Right lobe of liver (tissue), 6 donors: ENCODE data around the gene ZMIZ1. TPM values are rescaled to one million over a fixed set of nuclear protein-coding genes. Genes with fewer than 3 reads are reported as not detected.

Experiments used
- ATAC-seq, 4 donors: fragments of 200-7000 bp; cut with Tn5 transposase; one replicate each; pipeline ENCODE4 v1.9.1; 2020; ENCODE audit warnings: mild to moderate bottlenecking in 4 of 4, moderate library complexity in 4 of 4
- DNase-seq, 3 donors: peaks; one replicate each; pipeline ENCODE4 v3.0.0-alpha.2; 2020
- H3K27ac ChIP-seq, 3 donors: fragments of 200-600 bp; one replicate each; pipeline ENCODE4 v1.8.0; 2022
- H3K27me3 ChIP-seq, 2 donors: fragments of 200-600 bp; one replicate each; pipeline ENCODE4 v1.8.0; 2022
- H3K36me3 ChIP-seq, 4 donors: fragments of 200-600 bp; sonication (generic) in 1 of 4; one replicate each; pipeline versions ENCODE4 v1.5.1 to v1.8.0; 2017 to 2022; ENCODE audit warnings: control low read depth in 1 of 4
- H3K4me1 ChIP-seq, 4 donors: fragments of 200-600 bp; sonication (generic) in 1 of 4; one replicate each; pipeline versions ENCODE4 v1.5.1 to v1.8.0; 2017 to 2022; ENCODE audit warnings: control low read depth in 1 of 4
- H3K4me3 ChIP-seq, 3 donors: fragments of 200-600 bp; one replicate each; pipeline ENCODE4 v1.8.0; 2022
- H3K9me3 ChIP-seq, 4 donors: fragments of 200-600 bp; sonication (generic) in 1 of 4; one replicate each; pipeline versions ENCODE4 v1.5.1 to v1.8.0; 2017 to 2022; ENCODE audit warnings: control low read depth in 1 of 4
- CTCF ChIP-seq, 4 donors: fragments of 200-600 bp in 3 of 4; fragments of 450-650 bp in 1 of 4; IDR thresholded peaks; one replicate each; pipeline versions ENCODE4 v1.5.1 to v1.8.0; 2016 to 2022; ENCODE audit warnings: antibody characterized with exemption in 4 of 4, mild to moderate bottlenecking in 2 of 4
- POLR2A ChIP-seq: fragments of 450-650 bp; IDR thresholded peaks from one replicate; pipeline ENCODE4 v1.6.1; 2017; ENCODE audit warnings: antibody characterized with exemption, mild to moderate bottlenecking
- WGBS: methylation state at CpG from one replicate; pipeline ENCODE4 v1.1.6; 2018; ENCODE audit warnings: low coverage, low lambda C conversion rate; ENCODE audit not compliant: insufficient coverage; ENCODE audit errors: missing lambda C conversion rate; 5-methylcytosine and 5-hydroxymethylcytosine counted together
- intact Hi-C, 2 donors: fragments of 100-400 bp; cut with DNase I; formaldehyde crosslinking; loops; one replicate each; pipeline versions ENCODE4 v1.11.2 to v1.14.1; 2022
- total RNA-seq, 6 experiments: library from RNA; depleted of rRNA in 2 of 6; stranded (reverse); fragments of >200 nt in 2 of 6; fragmentation: NEBNext Ultra II Directional in 3 of 6; extraction: Animal tissue kit (Norgen Biotek cat#: 25700) in 3 of 6; gene quantifications; one replicate each; pipeline versions ENCODE4 v1.1.0 to v1.2.4, GENCODE V29; 2016 to 2023
- donor health status: DM: no; HTN: yes; CAD: no.
- donor health status: DM: no; HTN: no; CAD: no.
- donor health status: DM: no; HTN: no; CAD: no.
- donor health status: DM: no; HTN: yes; CAD: no.
- donor health status: DM: no; HTN: yes; CAD: no.

The ZMIZ1 gene
- total RNA-seq, 6 experiments from 2014 or later: 9.9 to 22.8 (median 12.3) TPM

- DNase-seq: no peak
- H3K4me3 ChIP-seq: no peak overlapping the region
- H3K9me3 ChIP-seq: no peaks in the 10 kb centered on the region
- H3K36me3 ChIP-seq: no peaks in the 10 kb centered on the region
- no peak for TF ChIP-seq POLR2A
- TF ChIP-seq CTCF (IDR thresholded peaks at IDR 0.05): no peak
- intact Hi-C loops: no loop called here
- no peak for ATAC-seq
- no peaks in the 10 kb centered on the region for H3K27me3 ChIP-seq
- WGBS: 100% methylated on average over 1 of the region's 8 CpGs
- no peak overlapping the region for H3K27ac ChIP-seq
- H3K4me1 ChIP-seq: peaks cover 0 to 16% (median 0%) of the 10 kb centered on the region in 4 donors
Measured at GRCh38 chr10:79178070-79178576, 109.4 kb downstream of the ZMIZ1 start.

GRCh38 chr10:79178614-79179163 is 109.9 kb downstream of the ZMIZ1 start:
- Histone ChIP-seq H3K27ac (no peak overlapping the region), H3K4me3 (no peak overlapping the region)

GRCh38 chr10:79179164-79179956 is 110.6 kb downstream of the ZMIZ1 start:
- no peak for ATAC-seq
- H3K4me1 ChIP-seq: peaks cover 0 to 26% (median under 1%) of the 10 kb centered on the region in 4 donors

More at GRCh38 chr10:79178614-79179163, 109.9 kb downstream of the ZMIZ1 start:
- no peaks in the 10 kb centered on the region for H3K36me3 ChIP-seq
- TF ChIP-seq POLR2A (no peak), CTCF (IDR thresholded peaks at IDR 0.05) (no peak)
- ATAC-seq: peak; percentile 4 to 19 (median 10)
- H3K9me3 ChIP-seq: no peaks in the 10 kb centered on the region
- H3K27me3 ChIP-seq: no peaks in the 10 kb centered on the region
- H3K4me1 ChIP-seq: peaks cover 0 to 21% (median 0%) of the 10 kb centered on the region in 4 donors
- intact Hi-C loops: no loop called here
- 41% methylated on average over 6 of the region's 9 CpGs for WGBS
- DNase-seq: no peak

GRCh38 chr10:79179957-79180309 is 111.2 kb downstream of the ZMIZ1 start:
- no peaks in the 10 kb centered on the region for H3K27me3 ChIP-seq
- ATAC-seq (no peak), DNase-seq (no peak)
- H3K4me3 ChIP-seq: no peak overlapping the region
- intact Hi-C loops: no loop called here
- no peaks in the 10 kb centered on the region for H3K36me3 ChIP-seq
- H3K4me1 ChIP-seq: peaks cover 0 to 26% (median 4%) of the 10 kb centered on the region in 4 donors
- WGBS: 60% methylated on average over 1 of the region's 7 CpGs
- no peak overlapping the region for H3K27ac ChIP-seq
- no peaks in the 10 kb centered on the region for H3K9me3 ChIP-seq
- TF ChIP-seq CTCF (IDR thresholded peaks at IDR 0.05) (no peak), POLR2A (no peak)

More at GRCh38 chr10:79179164-79179956, 110.6 kb downstream of the ZMIZ1 start:
- no peak for DNase-seq
- Histone ChIP-seq H3K4me3 (no peak overlapping the region), H3K9me3 (no peaks in the 10 kb centered on the region), H3K27ac (no peak overlapping the region), H3K27me3 (no peaks in the 10 kb centered on the region), H3K36me3 (no peaks in the 10 kb centered on the region)
- no peak for TF ChIP-seq POLR2A
- TF ChIP-seq CTCF (IDR thresholded peaks at IDR 0.05): no peak
- no CpG with 5 or more reads among the region's 7 CpGs for WGBS
- intact Hi-C loops: no loop called here
